ENCODE data around the gene TRMT1L.
"Not testable (repeated sequence)": the region's sequence is repeated elsewhere in the genome, so short reads cannot be mapped to it uniquely, and the experiment has no call there.

TRMT1L gene

GRCh38 chr1:185156854-185157598 is at the start of gene TRMT1L, which contains the start of gene SWT1:
Gene TRMT1L (minus strand): TSS chr1:185156953. CDS start chr1:185156712, 241 bp downstream.
Gene SWT1 (plus strand): TSS chr1:185157167. CDS start chr1:185160842, 3,675 bp downstream.
- peak; percentile 98 for DNase-seq (ENCODE audit: low read depth)

GRCh38 chr1:185200889-185201288 is 44.1 kb upstream of the TRMT1L start:
- DNase-seq (ENCODE audit: low read depth), result no peak

- DNase-seq (ENCODE audit: low read depth), result not testable (repeated sequence)
Observed at GRCh38 chr1:185198712-185199111, 42.0 kb upstream of the TRMT1L start.

GRCh38 chr1:185193756-185194155 is 37.0 kb upstream of the TRMT1L start:
- no peak for DNase-seq (ENCODE audit: low read depth)

GRCh38 chr1:185170291-185170848 is 13.6 kb upstream of the TRMT1L start:
- DNase-seq (ENCODE audit: low read depth), result no peak

GRCh38 chr1:185166106-185166505 is 9.4 kb upstream of the TRMT1L start:
- DNase-seq (ENCODE audit: low read depth), result no peak

- DNase-seq (ENCODE audit: low read depth), result no peak
Observed at GRCh38 chr1:185162491-185162890, 5.7 kb upstream of the TRMT1L start.

- DNase-seq (ENCODE audit: low read depth), result no peak
Observed at GRCh38 chr1:185159966-185160365, 3.2 kb upstream of the TRMT1L start.

- no peak for DNase-seq (ENCODE audit: low read depth)
Observed at GRCh38 chr1:185158800-185159199, 2.0 kb upstream of the TRMT1L start.

GRCh38 chr1:185157599-185158412 is 1.1 kb upstream of the TRMT1L start:
- DNase-seq (ENCODE audit: low read depth), result no peak

GRCh38 chr1:185156288-185156853 is 382 bp downstream of the TRMT1L start:
- DNase-seq (ENCODE audit: low read depth), result no peak

GRCh38 chr1:185155600-185156287 is 1.0 kb downstream of the TRMT1L start:
- no peak for DNase-seq (ENCODE audit: low read depth)

- no peak for DNase-seq (ENCODE audit: low read depth)
Observed at GRCh38 chr1:185154912-185155513, 1.7 kb downstream of the TRMT1L start.

- no peak for DNase-seq (ENCODE audit: low read depth)
Observed at GRCh38 chr1:185152187-185152767, 4.5 kb downstream of the TRMT1L start.

GRCh38 chr1:185151215-185151614 is 5.5 kb downstream of the TRMT1L start:
- DNase-seq (ENCODE audit: low read depth), result no peak

GRCh38 chr1:185144233-185144632 is 12.5 kb downstream of the TRMT1L start:
- no peak for DNase-seq (ENCODE audit: low read depth)

- DNase-seq (ENCODE audit: low read depth), result no peak
Observed at GRCh38 chr1:185139246-185139645, 17.5 kb downstream of the TRMT1L start.

- no peak for DNase-seq (ENCODE audit: low read depth)
Observed at GRCh38 chr1:185137896-185138545, 18.7 kb downstream of the TRMT1L start.

- DNase-seq (ENCODE audit: low read depth), result no peak
Observed at GRCh38 chr1:185132534-185132933, 24.2 kb downstream of the TRMT1L start.

- no peak for DNase-seq (ENCODE audit: low read depth)
Observed at GRCh38 chr1:185129708-185130107, 27.0 kb downstream of the TRMT1L start.

- no peak for DNase-seq (ENCODE audit: low read depth)
Observed at GRCh38 chr1:185112356-185112755, 44.4 kb downstream of the TRMT1L start.
